ENCODE measurements around the gene MEX3D.
A peak's percentile ranks its signal among the peaks of the same experiment; 100 is the strongest.

MEX3D gene

GRCh38 chr19:1568320-1569019, at the start of gene MEX3D:
TSS of gene MEX3D (minus strand) at chr19:1568325. CDS start at chr19:1568058, 267 bp downstream.
- Histone ChIP-seq H3K4me3 (ENCODE audit: low read length, poor library complexity, severe bottlenecking) (peak within 1 kb of the TSS; percentile 43), H3K9ac (ENCODE audit: low read depth, low read length, poor library complexity, severe bottlenecking) (peak within 1 kb of the TSS; percentile 16), H3K9me2 (replicated peaks; ENCODE audit: low read depth, low read length) (no peaks in the 10 kb centered on the region), H2AFZ (ENCODE audit: low read length) (no peak within 1 kb of the TSS), H3K36me3 (ENCODE audit: insufficient read depth, low read length) (no peaks in the 10 kb centered on the region), H3F3A (ENCODE audit: low read depth) (no peaks in the 10 kb centered on the region), H3K27me3 (ENCODE audit: insufficient read depth, low read length, poor library complexity, severe bottlenecking) (no peaks in the 10 kb centered on the region), H3K4me1 (ENCODE audit: insufficient read depth, low read length, poor library complexity, severe bottlenecking) (peaks cover 10% of the 10 kb centered on the region), H3K4me2 (ENCODE audit: low read depth, low read length, poor library complexity, severe bottlenecking) (peak within 1 kb of the TSS; percentile 50), H3K79me2 (ENCODE audit: insufficient read depth, low read length) (peaks cover 34% of the 10 kb centered on the region), H3K9me3 (ENCODE audit: insufficient read depth, low read depth, low read length) (no peaks in the 10 kb centered on the region), H4K20me1 (ENCODE audit: insufficient read depth, low read length, poor library complexity, severe bottlenecking) (peaks cover 7% of the 10 kb centered on the region)
- TF ChIP-seq CTCF (conservative IDR thresholded peaks at IDR 0.05; ENCODE audit: low read length) (no peak), EZH2phosphoT487 (IDR thresholded peaks at IDR 0.05; ENCODE audit: borderline replicate concordance) (no peak)

- Histone ChIP-seq H3K9me2 (replicated peaks; ENCODE audit: low read depth, low read length) (no peaks in the 10 kb centered on the region), H3K4me3 (ENCODE audit: low read length, poor library complexity, severe bottlenecking) (no peak overlapping the region), H3K9ac (ENCODE audit: low read depth, low read length, poor library complexity, severe bottlenecking) (no peak overlapping the region), H3K36me3 (ENCODE audit: insufficient read depth, low read length) (peaks cover 95% of the 10 kb centered on the region; the same call in 1 of the 2 replicates), H4K20me1 (ENCODE audit: insufficient read depth, low read length, poor library complexity, severe bottlenecking) (peaks cover 16% of the 10 kb centered on the region), H2AFZ (ENCODE audit: low read length) (no peak overlapping the region), H3K79me2 (ENCODE audit: insufficient read depth, low read length) (no peaks in the 10 kb centered on the region), H3K9me3 (ENCODE audit: insufficient read depth, low read depth, low read length) (no peaks in the 10 kb centered on the region), H3K27me3 (ENCODE audit: insufficient read depth, low read length, poor library complexity, severe bottlenecking) (no peaks in the 10 kb centered on the region), H3F3A (ENCODE audit: low read depth) (no peaks in the 10 kb centered on the region), H3K4me2 (ENCODE audit: low read depth, low read length, poor library complexity, severe bottlenecking) (no peak overlapping the region), H3K4me1 (ENCODE audit: insufficient read depth, low read length, poor library complexity, severe bottlenecking) (no peaks in the 10 kb centered on the region)
- TF ChIP-seq CTCF (conservative IDR thresholded peaks at IDR 0.05; ENCODE audit: low read length) (no peak), EZH2phosphoT487 (IDR thresholded peaks at IDR 0.05; ENCODE audit: borderline replicate concordance) (no peak)
Measured at GRCh38 chr19:1616875-1617274, 48.8 kb upstream of the MEX3D start.

- Histone ChIP-seq H3F3A (ENCODE audit: low read depth) (no peaks in the 10 kb centered on the region; the same call in 1 of the 2 replicates), H3K9ac (ENCODE audit: low read depth, low read length, poor library complexity, severe bottlenecking) (no peak overlapping the region), H4K20me1 (ENCODE audit: insufficient read depth, low read length, poor library complexity, severe bottlenecking) (peaks cover 16% of the 10 kb centered on the region), H3K27me3 (ENCODE audit: insufficient read depth, low read length, poor library complexity, severe bottlenecking) (no peaks in the 10 kb centered on the region), H3K4me1 (ENCODE audit: insufficient read depth, low read length, poor library complexity, severe bottlenecking) (no peaks in the 10 kb centered on the region), H3K4me3 (ENCODE audit: low read length, poor library complexity, severe bottlenecking) (no peak overlapping the region), H3K4me2 (ENCODE audit: low read depth, low read length, poor library complexity, severe bottlenecking) (no peak overlapping the region), H3K36me3 (ENCODE audit: insufficient read depth, low read length) (peaks cover 94% of the 10 kb centered on the region; the same call in 1 of the 2 replicates), H3K79me2 (ENCODE audit: insufficient read depth, low read length) (no peaks in the 10 kb centered on the region), H2AFZ (ENCODE audit: low read length) (no peak overlapping the region), H3K9me3 (ENCODE audit: insufficient read depth, low read depth, low read length) (no peaks in the 10 kb centered on the region), H3K9me2 (replicated peaks; ENCODE audit: low read depth, low read length) (no peaks in the 10 kb centered on the region)
- TF ChIP-seq CTCF (conservative IDR thresholded peaks at IDR 0.05; ENCODE audit: low read length) (no peak), EZH2phosphoT487 (IDR thresholded peaks at IDR 0.05; ENCODE audit: borderline replicate concordance) (no peak)
Measured at GRCh38 chr19:1616396-1616795, 48.3 kb upstream of the MEX3D start.

All from Loucy (cell line).